CD14-positive monocyte (primary cell): ENCODE results near the gene TPRN. TPM values are rescaled to one million over a fixed set of nuclear protein-coding genes. Genes with fewer than 3 reads are reported as not detected.

Experiments
- DNase-seq, 3 donors: peaks; one replicate each; pipeline ENCODE4 v3.0.0-alpha.2; 2011 to 2022
- H2AFZ ChIP-seq: 2 replicates; pipeline ENCODE4 v1.6.0; 2012; ENCODE audit warnings: mild to moderate bottlenecking, low read depth, low read length, inconsistent platforms; ENCODE audit not compliant: insufficient read depth, poor library complexity, severe bottlenecking
- H3K27ac ChIP-seq, 2 donors: 1 replicate in 1 of 2; 2 replicates in 1 of 2; pipeline ENCODE4 v1.5.1; 2012 to 2013; ENCODE audit warnings: low read length in 2 of 2, control low read depth in 1 of 2, inconsistent platforms in 1 of 2, low read depth in 1 of 2, mild to moderate bottlenecking in 1 of 2
- H3K27me3 ChIP-seq, 2 donors: one replicate each; pipeline versions ENCODE4 v1.6.0 to v1.6.1; 2011 to 2013; ENCODE audit warnings: low read length in 2 of 2; ENCODE audit not compliant: control insufficient read depth in 2 of 2, insufficient read depth in 2 of 2
- H3K36me3 ChIP-seq, 2 donors: replicated peaks in 1 of 2; 1 replicate in 1 of 2; 2 replicates in 1 of 2; pipeline versions ENCODE4 v1.5.1 to v1.6.1; 2012 to 2013; ENCODE audit warnings: low read length in 2 of 2, control low read depth in 1 of 2, inconsistent platforms in 1 of 2, mild to moderate bottlenecking in 1 of 2; ENCODE audit not compliant: insufficient read depth in 2 of 2, control insufficient read depth in 1 of 2
- H3K4me1 ChIP-seq, 2 donors: 1 replicate in 1 of 2; 2 replicates in 1 of 2; pipeline versions ENCODE4 v1.5.1 to v1.6.1; 2012 to 2013; ENCODE audit warnings: low read length in 2 of 2, control low read depth in 1 of 2, inconsistent platforms in 1 of 2, mild to moderate bottlenecking in 1 of 2, moderate library complexity in 1 of 2; ENCODE audit not compliant: insufficient read depth in 2 of 2, control insufficient read depth in 1 of 2
- H3K4me2 ChIP-seq: replicated peaks from 2 replicates; pipeline ENCODE3; 2012; ENCODE audit warnings: low read length, moderate library complexity, mild to moderate bottlenecking; ENCODE audit not compliant: poor library complexity, severe bottlenecking; ENCODE audit errors: extremely low read depth
- H3K4me3 ChIP-seq, 3 experiments: fragments of 200-600 bp in 1 of 3; sonication (generic) in 1 of 3; replicated peaks in 1 of 3; 1 replicate in 2 of 3; 2 replicates in 1 of 3; pipeline ENCODE4 v1.5.1; 2011 to 2013; ENCODE audit warnings: low read length in 3 of 3, mild to moderate bottlenecking in 3 of 3, control low read depth in 2 of 3, low read depth in 2 of 3, inconsistent platforms in 1 of 3, moderate library complexity in 1 of 3
- H3K79me2 ChIP-seq: 2 replicates; pipeline ENCODE4 v1.6.0; 2012; ENCODE audit warnings: mild to moderate bottlenecking, control low read depth, inconsistent platforms, low read length, moderate library complexity; ENCODE audit not compliant: insufficient read depth
- H3K9ac ChIP-seq: 2 replicates; pipeline ENCODE4 v1.6.0; 2017; ENCODE audit warnings: low read length, mild to moderate bottlenecking; ENCODE audit not compliant: insufficient read depth, poor library complexity, severe bottlenecking
- H3K9me3 ChIP-seq, 2 donors: replicated peaks in 1 of 2; 1 replicate in 1 of 2; 2 replicates in 1 of 2; pipeline versions ENCODE4 v1.5.1 to v1.6.1; 2012 to 2013; ENCODE audit warnings: low read length in 2 of 2, control low read depth in 1 of 2; ENCODE audit not compliant: control insufficient read depth in 1 of 2, insufficient read depth in 1 of 2
- H4K20me1 ChIP-seq: 2 replicates; pipeline ENCODE4 v1.6.0; 2012; ENCODE audit warnings: mild to moderate bottlenecking, low read length, control low read depth, moderate library complexity; ENCODE audit not compliant: insufficient read depth
- H3K27ac Mint-ChIP-seq, 7 donors: one replicate each; pipeline ENCODE4 v1.8.0; 2020; ENCODE audit warnings: mild to moderate bottlenecking in 7 of 7, mixed read lengths in 7 of 7, moderate library complexity in 6 of 7, inconsistent platforms in 2 of 7
- H3K27me3 Mint-ChIP-seq, 3 donors: one replicate each; pipeline ENCODE4 v1.8.0; 2021 to 2022; ENCODE audit warnings: low read depth in 3 of 3, mild to moderate bottlenecking in 3 of 3, mixed read lengths in 3 of 3, moderate library complexity in 3 of 3, inconsistent platforms in 1 of 3
- H3K36me3 Mint-ChIP-seq, 2 donors: one replicate each; pipeline ENCODE4 v1.8.0; 2020; ENCODE audit warnings: mixed read lengths in 2 of 2, inconsistent platforms in 1 of 2, mild to moderate bottlenecking in 1 of 2
- H3K4me1 Mint-ChIP-seq: one replicate; pipeline ENCODE4 v1.8.0; 2020; ENCODE audit warnings: mild to moderate bottlenecking, mixed read lengths
- H3K4me3 Mint-ChIP-seq, 2 donors: one replicate each; pipeline ENCODE4 v1.8.0; 2020; ENCODE audit warnings: mild to moderate bottlenecking in 2 of 2, mixed read lengths in 2 of 2, moderate library complexity in 1 of 2
- H3K9me3 Mint-ChIP-seq, 7 donors: one replicate each; pipeline ENCODE4 v1.8.0; 2020 to 2022; ENCODE audit warnings: mixed read lengths in 7 of 7, mild to moderate bottlenecking in 6 of 7, moderate library complexity in 6 of 7, inconsistent platforms in 2 of 7
- CTCF ChIP-seq: fragments of 200-600 bp; IDR thresholded peaks from one replicate; pipeline ENCODE4 v1.8.0; 2022; ENCODE audit warnings: antibody characterized with exemption, mild to moderate bottlenecking
- WGBS: methylation state at CpG from one replicate; pipeline ENCODE4 v1.1.5; 2013; ENCODE audit warnings: missing lambda C conversion rate; ENCODE audit not compliant: insufficient coverage; 5-methylcytosine and 5-hydroxymethylcytosine counted together
- intact Hi-C, 2 donors: fragments of 100-400 bp; cut with micrococcal nuclease; formaldehyde crosslinking; loops; one replicate each; pipeline versions ENCODE4 v1.15.0 to v1.15.1; 2023
- polyA plus RNA-seq, 3 donors: library from polyadenylated mRNA; depleted of rRNA in 1 of 3; unstranded in 2 of 3; stranded (reverse) in 1 of 3; fragments of 300-500 nt in 2 of 3; fragments of >200 nt in 1 of 3; fragmentation: Illumina TruSeq in 2 of 3; gene quantifications; 1 replicate in 2 of 3; 2 replicates in 1 of 3; pipeline ENCODE4 v1.2.3, GENCODE V29; 2012 to 2021

The TPRN gene
- polyA plus RNA-seq, 3 donors: 0.30 to 4.6 (median 0.46) TPM

GRCh38 chr9:137173796-137174664 lies 26.5 kb downstream of the TPRN start:
- no peaks in the 10 kb centered on the region for H4K20me1 ChIP-seq
- Mint-ChIP-seq H3K27me3 (peaks cover 27 to 51% (median 45%) of the 10 kb centered on the region in 3 donors), H3K9me3 (no peaks in the 10 kb centered on the region), H3K36me3 (peaks cover 10 to 15% of the 10 kb centered on the region in 2 donors), H3K27ac (no peak overlapping the region), H3K4me3 (no peak overlapping the region), H3K4me1 (no peaks in the 10 kb centered on the region)
- H3K9me3 ChIP-seq: no peaks in the 10 kb centered on the region
- H3K27me3 ChIP-seq: peaks cover 3 to 40% of the 10 kb centered on the region in 2 donors
- no peak overlapping the region for H3K27ac ChIP-seq
- no peaks in the 10 kb centered on the region for H3K79me2 ChIP-seq
- no peak overlapping the region for H3K4me3 ChIP-seq
- TF ChIP-seq CTCF: no peak
- no peak for DNase-seq
- H2AFZ ChIP-seq: no peak overlapping the region
- H3K4me2 ChIP-seq: no peak overlapping the region
- no peak overlapping the region for H3K9ac ChIP-seq
- H3K4me1 ChIP-seq: peaks cover 0 to 4% of the 10 kb centered on the region in 2 donors
- intact Hi-C loops: no loop called here
- H3K36me3 ChIP-seq: peaks cover 15 to 22% of the 10 kb centered on the region in 2 donors
- 92% methylated on average over 45 of the region's 45 CpGs for WGBS

- Histone ChIP-seq H3K9me3 (no peaks in the 10 kb centered on the region), H3K27me3 (peaks cover 3 to 43% of the 10 kb centered on the region in 2 donors), H3K9ac (no peak overlapping the region), H3K4me2 (no peak overlapping the region), H3K36me3 (peaks cover 6 to 13% of the 10 kb centered on the region in 2 donors), H2AFZ (no peak overlapping the region), H4K20me1 (no peaks in the 10 kb centered on the region), H3K79me2 (no peaks in the 10 kb centered on the region), H3K4me3 (no peak overlapping the region), H3K4me1 (peaks cover 0 to 6% of the 10 kb centered on the region in 2 donors), H3K27ac (no peak overlapping the region)
- no peak for TF ChIP-seq CTCF
- DNase-seq: no peak
- Mint-ChIP-seq H3K4me1 (no peaks in the 10 kb centered on the region), H3K27me3 (peaks cover 31 to 60% (median 52%) of the 10 kb centered on the region in 3 donors), H3K9me3 (no peaks in the 10 kb centered on the region), H3K4me3 (no peak overlapping the region), H3K27ac (peak overlapping the region in 1 of 7 donors; percentile 25), H3K36me3 (peaks cover 9 to 10% of the 10 kb centered on the region in 2 donors)
- intact Hi-C loops: no loop called here
- 32% methylated on average over 18 of the region's 21 CpGs for WGBS
Observed at GRCh38 chr9:137172901-137173795, 27.4 kb downstream of the TPRN start.
